ENCODE data around the gene CCDC30.
"Not testable (repeated sequence)": the region's sequence is repeated elsewhere in the genome, so short reads cannot be mapped to it uniquely, and the experiment has no call there.

The CCDC30 gene

DNA sequence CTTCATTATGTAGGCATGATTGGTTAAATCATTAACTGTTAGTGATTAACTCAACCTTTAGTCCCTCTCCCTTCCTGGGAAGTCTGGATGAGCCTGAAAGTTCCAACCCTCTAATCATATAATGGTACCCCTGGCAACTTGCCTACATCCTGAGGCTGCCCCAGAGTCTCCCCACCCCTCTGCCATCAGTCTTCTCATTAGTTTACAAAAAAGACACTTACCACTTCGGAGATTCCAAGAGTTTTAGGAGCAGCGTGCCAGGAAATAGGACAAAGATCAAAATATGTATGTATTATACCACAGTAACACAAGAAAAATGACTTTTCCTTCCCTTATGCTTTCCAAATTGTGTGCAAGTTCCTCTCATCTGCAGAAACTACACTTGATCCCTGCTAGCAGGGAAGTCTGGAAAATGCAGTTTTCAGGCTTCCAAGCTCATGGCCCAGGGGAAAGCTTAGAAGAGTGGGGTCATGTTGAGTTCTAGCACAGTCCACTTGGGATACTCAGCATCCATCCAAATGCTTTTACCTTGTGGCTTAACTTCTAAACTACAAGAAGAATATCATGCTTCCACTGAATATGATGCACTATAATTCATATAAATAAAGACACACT, 130.5 kb downstream of the CCDC30 start:
- no peak for DNase-seq
- in situ Hi-C loops (cut with HindIII; ENCODE audit: low pct_ligation_motif_present, low pct_unique_long_range_greater_than_20kb, low sequenced_read_pairs), result no loop called here

DNA sequence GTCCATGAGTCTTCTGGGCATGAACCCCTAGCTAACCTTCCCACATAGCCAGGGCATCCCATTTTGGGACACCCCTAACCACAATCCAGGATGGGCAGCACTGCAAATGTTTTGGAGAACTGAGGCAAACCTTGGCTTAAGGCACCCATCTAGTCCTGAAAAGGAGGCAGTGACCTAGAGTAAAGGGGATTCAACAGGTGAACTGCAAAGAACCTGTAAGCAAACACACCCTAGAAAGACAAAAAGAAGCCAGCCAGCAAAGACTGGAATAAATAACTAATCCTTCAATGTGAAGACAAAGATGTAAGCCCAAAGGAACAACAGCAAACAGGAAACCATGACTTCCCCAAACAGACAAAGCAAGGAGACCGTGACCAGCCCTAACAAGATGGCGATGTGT, 138.4 kb downstream of the CCDC30 start:
- in situ Hi-C loops (cut with HindIII; ENCODE audit: low pct_ligation_motif_present, low pct_unique_long_range_greater_than_20kb, low sequenced_read_pairs), result no loop called here

DNA sequence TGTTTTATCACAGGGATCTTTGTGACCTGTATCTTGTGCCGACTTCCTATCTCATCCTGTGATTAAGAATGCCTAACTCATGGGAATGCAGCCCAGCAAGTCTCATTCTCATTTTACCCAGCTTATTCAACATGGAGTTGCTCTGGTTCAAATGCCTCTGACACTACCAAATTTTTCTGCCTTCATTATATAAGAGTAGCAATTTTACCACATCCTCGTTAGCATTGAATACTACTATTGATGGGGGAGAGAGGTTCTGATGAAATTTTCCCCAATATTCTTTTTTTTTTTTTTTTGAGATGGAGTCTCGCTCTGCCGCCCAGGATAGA, 150.7 kb downstream of the CCDC30 start:
- in situ Hi-C loops (cut with HindIII; ENCODE audit: low pct_ligation_motif_present, low pct_unique_long_range_greater_than_20kb, low sequenced_read_pairs), result no loop called here
- no peak for DNase-seq

More for the DNA sequence above, 138.4 kb downstream of the CCDC30 start:
- DNase-seq, result no peak

DNA sequence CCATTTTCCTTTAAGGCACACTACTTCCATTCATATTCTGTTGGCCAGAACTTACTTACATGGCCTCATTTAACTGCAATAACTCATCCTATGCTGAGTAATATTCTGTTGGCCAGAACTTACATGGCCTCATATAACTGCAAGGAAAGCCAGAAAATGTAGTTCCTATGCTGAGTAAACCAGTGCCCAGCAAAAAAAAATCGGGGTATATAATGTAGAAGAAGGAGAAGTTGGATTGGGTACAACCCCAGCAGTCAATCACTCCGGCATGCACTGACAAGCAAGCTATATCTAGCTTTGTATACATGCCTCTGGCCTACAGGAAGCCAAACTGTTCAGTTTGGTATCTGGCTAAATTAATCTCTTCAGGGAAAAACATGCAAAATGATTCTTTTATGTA, 155.8 kb downstream of the CCDC30 start:
- in situ Hi-C loops (cut with HindIII; ENCODE audit: low pct_ligation_motif_present, low pct_unique_long_range_greater_than_20kb, low sequenced_read_pairs), result no loop called here
- no peak for DNase-seq

DNA sequence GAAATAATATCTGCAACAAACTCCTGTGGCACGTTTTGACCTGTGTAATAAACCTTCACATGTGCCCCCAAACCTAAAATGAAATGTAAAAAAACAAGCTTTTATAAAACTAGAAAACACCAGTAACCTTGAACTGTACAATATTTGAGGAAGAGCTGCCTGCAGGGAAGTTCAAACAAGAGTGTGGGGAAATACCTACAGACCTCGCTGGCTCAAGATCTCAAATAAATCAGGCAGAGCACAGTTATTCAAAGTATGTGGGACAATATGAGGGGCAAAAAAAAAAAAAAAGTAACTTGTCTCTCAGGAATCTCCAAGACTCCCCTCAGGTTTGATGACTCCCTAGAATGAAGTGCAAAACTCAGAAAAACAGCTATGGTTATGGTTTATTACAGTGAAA, 157.2 kb downstream of the CCDC30 start:
- in situ Hi-C loops (cut with HindIII; ENCODE audit: low pct_ligation_motif_present, low pct_unique_long_range_greater_than_20kb, low sequenced_read_pairs), result no loop called here
- no peak for DNase-seq

DNA sequence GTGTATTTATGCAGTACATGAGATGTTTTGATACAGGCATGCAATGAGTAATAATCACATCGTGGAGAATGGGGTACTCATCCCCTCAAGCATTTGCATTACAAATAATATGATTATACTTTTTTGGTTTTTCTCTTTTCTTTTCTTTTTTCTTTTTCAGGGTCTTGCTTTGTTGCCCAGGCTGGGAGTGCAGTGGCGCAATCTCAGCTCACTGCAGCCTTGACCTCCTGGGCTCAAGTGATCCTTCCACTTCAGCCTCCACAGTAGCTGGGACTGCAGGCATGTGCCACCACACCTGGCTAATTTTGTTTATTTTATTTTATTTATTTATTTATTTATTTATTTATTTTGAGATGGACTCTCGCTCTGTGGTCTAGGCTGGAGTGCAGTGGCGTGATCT, 158.1 kb downstream of the CCDC30 start:
- DNase-seq; in situ Hi-C loops (cut with HindIII; ENCODE audit: low pct_ligation_motif_present, low pct_unique_long_range_greater_than_20kb, low sequenced_read_pairs): not testable (repeated sequence)

DNA sequence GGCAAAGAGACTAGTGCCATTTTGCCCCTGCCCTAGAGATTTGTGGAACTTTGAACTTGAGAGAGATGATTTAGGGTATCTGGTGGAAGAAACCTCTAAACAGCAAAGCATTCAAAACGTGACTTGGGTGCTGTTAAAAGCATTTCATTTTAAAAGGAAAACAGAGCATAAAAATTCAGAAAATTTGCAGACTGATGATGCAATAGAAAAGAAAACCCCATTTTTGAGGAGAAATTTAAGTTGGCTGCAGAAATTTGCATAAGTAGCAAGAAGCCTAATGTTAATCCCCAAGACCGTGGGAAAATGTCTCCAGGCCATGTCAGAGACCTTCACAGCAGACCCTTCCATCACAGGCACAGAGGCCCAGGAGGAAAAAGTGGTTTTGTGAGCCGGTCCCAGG, 164.1 kb downstream of the CCDC30 start:
- in situ Hi-C loops (cut with HindIII; ENCODE audit: low pct_ligation_motif_present, low pct_unique_long_range_greater_than_20kb, low sequenced_read_pairs); DNase-seq: not testable (repeated sequence)

DNA sequence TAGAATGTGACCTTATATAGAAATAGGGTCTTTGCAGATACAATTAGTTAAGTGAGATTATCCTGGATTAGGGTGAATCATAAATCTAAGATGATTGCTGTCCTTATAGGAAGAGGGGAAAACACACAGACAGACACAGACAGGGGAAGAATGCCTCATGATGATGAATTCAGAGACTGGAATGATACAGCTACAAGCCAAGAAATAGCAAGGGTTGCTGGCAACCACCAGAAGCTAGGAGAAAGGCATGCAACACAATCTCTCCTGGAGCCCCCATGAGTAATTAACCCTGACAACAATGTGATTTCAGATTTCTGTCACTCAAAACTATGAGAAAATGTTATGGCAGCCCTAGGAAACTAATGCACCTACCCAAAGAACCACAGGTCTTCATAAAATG, 176.0 kb downstream of the CCDC30 start:
- no peak for DNase-seq
- in situ Hi-C loops (cut with HindIII; ENCODE audit: low pct_ligation_motif_present, low pct_unique_long_range_greater_than_20kb, low sequenced_read_pairs), result no loop called here

DNA sequence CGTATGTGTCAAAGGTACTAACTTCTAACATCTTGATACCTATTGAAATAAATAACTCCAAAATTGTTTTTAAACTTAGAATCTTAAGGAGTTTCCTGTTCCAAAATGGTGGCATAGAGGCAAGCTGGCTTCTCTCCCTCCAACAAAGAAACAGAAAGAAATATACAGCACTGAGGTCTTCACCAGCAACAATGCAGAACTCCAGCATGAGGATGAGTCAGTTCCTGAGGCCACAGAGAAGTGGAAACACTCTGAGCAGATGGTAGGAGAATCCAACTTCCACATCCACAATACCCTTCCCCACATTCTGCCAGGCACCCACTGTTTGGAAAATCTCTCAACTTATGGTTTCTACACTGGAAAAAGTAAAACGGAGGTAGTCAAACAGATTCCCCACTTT, 183.0 kb downstream of the CCDC30 start:
- in situ Hi-C loops (cut with HindIII; ENCODE audit: low pct_ligation_motif_present, low pct_unique_long_range_greater_than_20kb, low sequenced_read_pairs), result no loop called here
- no peak for DNase-seq

DNA sequence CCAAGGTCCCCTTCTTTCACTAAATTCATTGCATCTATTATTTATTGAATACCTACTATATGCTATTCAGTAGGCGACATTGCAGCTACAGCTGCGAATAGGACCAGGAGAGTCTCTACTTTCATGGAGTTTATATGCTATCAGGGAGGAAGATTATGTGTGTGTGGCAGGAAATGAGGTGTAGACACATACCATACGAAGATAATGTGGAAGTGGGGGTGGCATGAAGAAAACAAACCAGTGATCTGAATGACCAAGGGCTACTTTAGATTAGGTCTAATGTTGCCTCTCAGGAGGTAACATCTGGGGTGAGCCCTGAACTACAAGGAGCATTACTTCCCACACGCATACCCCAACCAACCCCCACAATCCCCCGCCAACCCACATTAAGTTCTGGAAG, 194.1 kb downstream of the CCDC30 start:
- in situ Hi-C loops (cut with HindIII; ENCODE audit: low pct_ligation_motif_present, low pct_unique_long_range_greater_than_20kb, low sequenced_read_pairs), result no loop called here
- no peak for DNase-seq

DNA sequence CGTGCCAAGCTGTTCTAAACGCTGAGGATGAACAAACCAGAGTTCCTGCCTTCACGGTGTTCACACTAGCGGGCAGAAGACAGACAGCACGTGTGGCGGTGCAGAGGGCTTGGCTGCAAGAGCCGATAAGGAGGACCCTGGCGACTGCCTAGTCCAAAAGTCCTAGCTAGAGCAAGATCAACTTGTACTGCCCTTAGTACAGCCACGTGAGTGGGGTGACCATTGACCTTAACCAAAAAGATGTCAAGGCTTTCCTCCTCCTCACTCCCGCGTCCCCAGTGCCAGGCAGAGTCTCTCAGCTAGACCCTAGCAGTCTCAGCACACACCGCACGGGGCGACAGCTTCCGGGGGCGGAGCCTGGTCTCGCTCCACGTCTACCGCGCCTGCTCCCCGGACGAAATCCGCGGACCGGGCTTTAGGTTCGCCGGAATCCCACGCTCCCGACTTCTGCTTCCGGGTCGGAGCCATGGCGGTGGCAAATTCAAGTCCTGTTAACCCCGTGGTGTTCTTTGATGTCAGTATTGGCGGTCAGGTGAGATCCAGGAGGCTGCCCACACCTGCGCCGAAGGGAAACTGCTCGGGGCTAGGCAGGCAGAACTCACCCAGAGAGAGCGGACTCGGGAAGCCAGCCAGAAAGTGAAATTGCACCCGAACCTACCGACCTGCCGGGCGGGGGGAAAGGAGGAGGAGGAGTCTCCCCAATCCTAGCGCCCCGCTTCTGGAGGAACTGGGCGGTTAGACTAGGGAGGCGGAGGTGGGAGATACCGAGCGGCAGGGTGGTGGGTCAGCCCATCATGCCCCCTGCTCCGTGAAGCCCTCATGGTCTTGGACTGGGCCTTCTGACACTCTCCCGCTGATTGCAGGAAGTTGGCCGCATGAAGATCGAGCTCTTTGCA, 195.1 kb downstream of the CCDC30 start, which contains the start of gene PPIH:
Gene PPIH, plus strand, starts transcription at position 443 of the 896 bp plus-strand sequence. Its CDS starts 24 bp downstream, at position 467.
- in situ Hi-C loops (cut with HindIII; ENCODE audit: low pct_ligation_motif_present, low pct_unique_long_range_greater_than_20kb, low sequenced_read_pairs), result no loop called here
- DNase-seq, result peak; percentile 91

DNA sequence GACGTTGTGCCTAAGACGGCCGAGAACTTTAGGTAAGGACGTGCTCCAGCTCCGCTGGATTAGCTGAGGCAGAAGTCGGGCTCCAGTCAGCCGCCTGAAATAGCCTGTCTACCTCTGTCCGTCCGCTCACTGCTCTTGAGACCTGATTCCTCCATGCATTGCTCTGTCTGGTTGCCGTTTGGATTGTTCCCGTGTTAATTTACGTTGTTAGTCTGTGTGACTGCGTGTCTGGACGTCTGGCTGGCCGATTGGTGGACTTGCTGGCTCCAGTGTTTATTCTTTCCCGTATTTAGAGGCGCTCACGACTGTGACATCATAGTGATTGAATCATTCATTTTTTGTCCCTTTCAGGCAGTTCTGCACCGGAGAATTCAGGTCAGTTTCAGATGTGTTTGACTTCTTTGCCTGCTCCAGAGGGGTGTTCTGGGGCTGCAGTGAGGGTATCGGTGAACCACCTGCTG, 195.8 kb downstream of the CCDC30 start:
- in situ Hi-C loops (cut with HindIII; ENCODE audit: low pct_ligation_motif_present, low pct_unique_long_range_greater_than_20kb, low sequenced_read_pairs), result no loop called here
- DNase-seq, result peak; percentile 24

DNA sequence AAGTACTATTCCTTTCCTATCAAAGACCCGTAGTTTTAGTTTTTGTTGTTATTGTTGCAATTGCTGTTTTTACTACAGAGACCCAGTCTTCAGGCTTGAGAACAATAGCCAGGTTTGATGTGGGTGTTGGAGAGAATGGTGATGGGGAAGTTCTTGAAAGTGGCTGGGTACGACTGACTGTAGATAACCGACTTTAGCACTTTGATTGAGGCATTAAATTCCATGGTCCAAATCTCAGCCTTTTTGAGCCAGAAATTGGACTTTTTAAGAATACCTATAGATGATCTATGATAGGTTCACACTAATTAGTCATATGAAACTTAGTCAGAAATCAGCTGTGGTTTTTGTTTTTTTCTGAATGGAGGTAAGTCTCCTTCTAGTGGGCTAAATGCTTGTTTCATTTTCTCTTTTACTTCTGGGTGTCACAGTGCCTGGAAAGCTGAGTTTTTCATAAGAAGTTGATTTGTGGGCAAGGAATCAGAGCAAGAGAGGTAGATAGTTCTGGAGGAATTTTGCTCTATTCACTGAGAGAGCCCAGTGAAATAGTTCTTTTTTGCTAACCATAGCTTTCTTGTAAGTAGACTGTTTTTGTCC, 197.9 kb downstream of the CCDC30 start:
- DNase-seq, result no peak
- in situ Hi-C loops (cut with HindIII; ENCODE audit: low pct_ligation_motif_present, low pct_unique_long_range_greater_than_20kb, low sequenced_read_pairs), result no loop called here

DNA sequence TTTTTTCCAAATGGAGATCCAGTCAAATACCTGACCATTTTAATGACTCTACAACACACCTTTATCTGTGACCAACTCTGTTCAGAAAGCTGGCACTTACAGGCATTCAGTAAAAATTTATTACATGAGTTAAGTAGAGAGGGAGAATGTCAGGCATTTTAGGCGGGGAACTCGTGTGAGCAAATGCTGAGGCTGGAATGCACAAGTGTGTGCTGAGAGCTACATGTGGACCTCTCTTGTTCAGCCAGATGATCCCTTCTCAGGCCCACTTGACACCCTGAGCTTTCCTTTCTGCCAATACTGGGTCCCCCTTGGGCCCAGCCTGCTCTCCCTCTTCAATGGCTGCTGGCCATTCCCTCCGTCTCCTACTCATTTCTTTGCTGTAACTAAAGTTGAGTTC, 206.8 kb downstream of the CCDC30 start:
- no peak for DNase-seq
- in situ Hi-C loops (cut with HindIII; ENCODE audit: low pct_ligation_motif_present, low pct_unique_long_range_greater_than_20kb, low sequenced_read_pairs), result no loop called here

DNA sequence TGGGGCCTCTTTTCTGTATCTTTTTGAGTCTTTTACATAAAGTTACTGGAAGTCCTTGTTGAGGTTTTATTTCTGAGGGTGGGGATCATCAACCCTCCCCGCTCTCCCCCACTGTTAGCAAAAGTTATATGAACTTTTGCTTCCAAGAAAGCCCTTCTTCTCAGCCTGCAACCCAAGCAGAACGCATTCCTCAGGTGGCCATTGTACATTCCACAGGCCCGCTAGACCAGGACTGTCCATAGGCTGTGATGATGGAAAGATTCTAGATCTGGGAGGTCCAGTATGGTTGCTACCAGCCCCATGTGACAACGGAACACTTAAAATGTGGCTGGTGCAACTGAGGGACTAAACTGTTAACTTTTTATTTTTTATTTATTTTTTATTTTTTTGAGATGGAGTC, 207.3 kb downstream of the CCDC30 start:
- DNase-seq, result peak; percentile 16
- in situ Hi-C loops (cut with HindIII; ENCODE audit: low pct_ligation_motif_present, low pct_unique_long_range_greater_than_20kb, low sequenced_read_pairs), result no loop called here

DNA sequence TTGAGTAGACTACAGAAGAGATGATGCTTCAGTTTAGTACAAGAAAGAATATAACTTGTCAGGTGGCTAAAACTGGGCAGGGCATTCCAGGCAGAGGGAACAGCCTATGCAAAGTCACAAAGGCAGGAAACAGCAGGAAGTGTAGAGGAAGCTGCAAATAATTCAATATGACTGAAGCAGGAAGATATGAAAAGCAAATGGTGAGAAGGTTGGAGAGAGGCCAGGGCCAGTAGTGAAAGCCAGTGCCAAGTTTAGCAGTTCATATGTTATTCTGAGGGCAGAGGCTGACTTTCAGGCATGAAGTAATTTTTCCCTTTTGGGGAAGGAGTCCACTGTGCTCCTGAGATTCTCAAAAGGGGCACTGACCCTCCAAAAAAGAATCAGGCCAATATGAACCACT, 211.1 kb downstream of the CCDC30 start:
- in situ Hi-C loops (cut with HindIII; ENCODE audit: low pct_ligation_motif_present, low pct_unique_long_range_greater_than_20kb, low sequenced_read_pairs), result no loop called here
- no peak for DNase-seq

DNA sequence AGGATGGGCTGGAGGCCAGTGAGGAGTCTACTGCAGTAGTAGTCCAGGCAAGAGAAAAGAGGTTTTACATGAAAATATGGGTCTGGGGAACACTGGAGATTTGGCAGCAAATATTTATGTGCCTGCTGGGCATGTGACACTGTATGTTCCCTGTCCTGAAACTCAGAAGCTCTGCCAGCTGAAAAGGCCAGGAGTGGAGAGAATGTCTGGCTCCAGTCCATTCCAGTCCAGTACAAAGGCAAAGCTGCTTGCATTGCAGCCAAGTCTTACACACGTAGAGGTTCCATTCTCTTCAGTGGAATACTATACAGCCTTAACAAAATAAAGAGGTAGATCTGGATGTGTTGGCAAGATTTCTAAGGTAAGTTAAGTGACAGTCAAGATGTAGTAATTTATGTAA, 211.6 kb downstream of the CCDC30 start:
- DNase-seq, result no peak
- in situ Hi-C loops (cut with HindIII; ENCODE audit: low pct_ligation_motif_present, low pct_unique_long_range_greater_than_20kb, low sequenced_read_pairs), result no loop called here

DNA sequence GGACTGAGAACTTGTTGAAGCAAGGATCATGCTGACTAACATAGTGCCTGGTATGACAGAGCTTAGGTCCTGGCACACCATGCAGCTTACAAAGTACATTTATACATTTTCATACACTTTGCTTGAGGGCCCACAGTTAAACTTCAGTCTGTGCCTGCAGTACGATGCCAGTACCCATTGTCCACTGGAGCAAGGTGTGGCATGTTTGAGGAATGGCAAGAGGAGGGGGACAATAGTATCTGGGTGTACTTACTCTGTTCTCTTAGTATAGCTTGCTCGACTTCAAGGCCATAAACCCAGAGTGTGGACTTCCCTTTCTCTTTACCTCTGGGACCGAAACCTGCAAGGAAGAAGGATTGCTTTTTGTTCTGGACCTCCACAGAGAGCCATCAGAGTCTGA, 212.4 kb downstream of the CCDC30 start:
- in situ Hi-C loops (cut with HindIII; ENCODE audit: low pct_ligation_motif_present, low pct_unique_long_range_greater_than_20kb, low sequenced_read_pairs), result no loop called here
- no peak for DNase-seq

DNA sequence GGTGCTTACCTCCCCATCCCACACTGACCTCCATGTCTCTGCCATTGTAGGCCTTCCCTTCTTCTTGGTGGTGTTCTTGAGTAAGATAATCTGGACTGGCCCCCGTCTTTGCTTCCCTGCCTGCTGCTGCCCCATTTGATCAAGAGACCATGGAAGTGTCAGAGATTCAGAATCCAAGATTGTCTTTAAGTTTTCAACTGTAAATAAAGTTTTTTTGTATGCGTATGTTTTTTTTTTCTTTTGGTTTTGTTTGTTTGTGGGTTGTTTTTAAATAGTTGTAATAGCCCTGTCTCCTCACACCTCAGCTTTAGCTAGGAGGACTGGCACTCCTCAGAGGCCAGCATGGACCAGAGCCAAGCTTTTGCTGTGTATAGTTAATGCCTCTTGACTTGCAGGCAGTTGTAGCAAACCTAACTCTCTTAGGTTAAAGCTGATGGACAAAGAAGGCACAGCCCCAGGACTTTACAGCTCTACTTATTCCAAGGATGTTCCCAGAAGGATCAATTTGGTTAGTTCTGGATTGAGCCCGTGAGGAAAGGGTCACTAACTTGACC, 213.5 kb downstream of the CCDC30 start:
- DNase-seq, result no peak
- in situ Hi-C loops (cut with HindIII; ENCODE audit: low pct_ligation_motif_present, low pct_unique_long_range_greater_than_20kb, low sequenced_read_pairs), result no loop called here
